Islet of Langerhans (tissue), 1 donor: ENCODE measurements around the gene IGSF3.
"Not testable (repeated sequence)": the region's sequence is repeated elsewhere in the genome, so short reads cannot be mapped to it uniquely, and the experiment has no call there.

Source experiments
- FAIRE-seq: peaks from one replicate; lab custom pipeline; 2011; peaks lifted over from hg19 to GRCh38; lab: Jason Lieb, UNC

The IGSF3 gene

DNA sequence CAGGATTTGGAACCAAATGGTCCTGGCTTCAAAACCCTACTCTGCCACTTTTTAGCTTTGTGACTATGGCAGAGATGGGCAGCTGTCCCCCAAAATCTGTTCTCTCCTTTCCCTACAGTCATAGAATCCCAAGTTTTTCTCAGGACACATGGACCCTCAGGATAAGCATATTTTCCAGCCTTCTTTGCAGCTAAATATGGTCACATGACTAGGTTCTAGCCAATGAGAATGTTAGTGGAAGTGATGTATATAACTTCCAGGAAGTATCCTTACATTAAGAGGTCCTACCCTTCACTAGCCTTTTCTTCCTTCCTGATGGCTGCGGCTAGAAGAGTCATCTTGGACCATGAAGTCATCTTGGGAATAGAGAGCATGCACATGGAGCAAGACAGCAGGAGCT lies 5.9 kb downstream of the IGSF3 start:
- no peak for FAIRE-seq

DNA sequence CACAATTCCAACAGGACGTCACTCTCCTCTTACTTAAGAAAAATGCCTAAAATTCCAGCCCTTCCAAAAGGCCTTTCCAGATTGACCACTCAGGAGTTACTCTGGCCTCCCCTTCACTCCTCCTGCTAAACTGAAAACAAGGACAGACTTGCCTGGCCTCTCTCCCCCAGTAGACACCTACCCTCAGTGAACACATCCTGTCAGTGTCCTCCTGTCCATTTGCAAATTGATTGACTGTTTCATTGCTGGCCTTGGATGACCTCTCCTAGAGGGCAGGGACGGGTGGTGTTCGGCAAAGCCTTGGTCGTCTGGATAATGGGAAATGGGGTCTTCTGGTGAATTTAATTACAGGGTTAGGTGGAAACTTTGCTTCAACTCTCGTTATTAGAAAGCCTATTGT lies 8.9 kb downstream of the IGSF3 start:
- not testable (repeated sequence) for FAIRE-seq

DNA sequence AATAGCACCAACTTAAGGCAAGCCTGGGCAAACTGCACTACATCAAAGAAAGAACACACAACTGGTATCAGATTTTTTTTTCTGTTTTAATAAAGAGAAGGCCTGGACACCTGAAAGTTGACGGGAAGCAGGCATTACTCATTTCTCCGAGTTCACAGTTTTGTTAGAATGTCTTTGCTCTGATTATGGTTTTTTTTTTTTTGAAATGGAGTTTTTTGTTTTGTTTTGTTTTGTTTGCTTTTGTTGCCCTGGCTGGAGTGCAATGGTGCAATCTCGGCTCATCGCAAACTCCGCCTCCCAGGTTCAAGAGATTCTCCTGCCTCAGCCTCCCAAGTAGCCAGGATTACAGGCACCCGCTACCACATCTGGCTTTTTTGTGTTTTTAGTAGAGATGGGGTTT lies 9.7 kb downstream of the IGSF3 start:
- FAIRE-seq = not testable (repeated sequence)

DNA sequence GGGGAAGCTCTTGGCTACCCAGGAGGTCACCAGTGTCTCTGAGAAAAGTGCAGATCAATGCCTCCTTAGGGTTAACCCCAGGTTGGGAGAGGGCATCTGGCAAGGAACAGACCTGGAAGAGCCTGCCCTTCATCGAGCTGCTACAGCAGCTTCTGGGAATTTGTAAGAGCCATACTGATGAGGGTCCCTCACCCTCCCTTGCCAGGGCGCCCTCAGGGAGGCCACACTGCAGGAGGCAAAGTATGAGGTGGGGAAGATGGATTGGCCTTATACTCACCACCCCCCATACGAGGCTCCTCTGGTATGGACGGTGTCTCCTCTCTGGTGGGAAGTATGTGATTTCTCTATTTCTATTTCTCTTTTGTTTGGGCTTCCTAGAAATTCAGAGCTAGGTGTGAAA lies 13.2 kb downstream of the IGSF3 start:
- no peak for FAIRE-seq

DNA sequence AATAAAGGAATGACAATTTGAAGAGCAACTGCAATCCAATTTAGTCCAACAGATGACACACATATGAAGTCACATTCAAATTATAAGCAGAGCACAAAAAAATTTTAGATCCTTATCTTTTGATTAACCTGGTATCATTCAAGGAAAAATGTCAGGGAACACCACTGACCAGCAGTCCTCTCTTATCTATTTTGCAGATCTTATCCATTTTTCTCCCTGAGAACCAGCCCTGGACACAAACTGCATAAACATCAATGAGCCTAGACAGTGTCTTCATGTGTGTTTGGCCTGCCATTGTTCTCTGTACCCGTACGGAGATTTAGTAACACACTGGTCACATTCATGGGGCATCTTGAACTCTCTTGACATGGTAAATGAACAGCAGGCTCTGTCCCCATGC lies 14.9 kb downstream of the IGSF3 start:
- FAIRE-seq = not testable (repeated sequence)

DNA sequence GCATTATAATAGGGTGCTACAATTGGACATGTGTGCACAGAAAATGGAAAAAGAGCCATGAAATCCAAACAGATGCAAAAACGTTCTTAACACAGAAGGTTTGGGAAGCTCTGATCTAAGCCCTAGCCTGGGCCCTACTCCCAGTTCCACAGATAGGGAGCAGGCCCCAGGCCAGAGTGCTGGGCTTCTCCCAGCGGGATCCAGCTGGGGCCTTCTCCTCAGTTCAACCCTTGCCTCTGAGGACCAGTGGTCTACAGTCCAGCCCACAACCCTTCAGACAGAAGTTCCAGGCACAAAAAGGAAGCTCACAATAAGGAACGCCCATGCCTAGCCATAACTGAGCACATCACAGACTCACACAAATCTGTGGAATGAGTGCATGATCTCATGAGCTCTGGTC lies 16.8 kb downstream of the IGSF3 start:
- FAIRE-seq = not testable (repeated sequence)

DNA sequence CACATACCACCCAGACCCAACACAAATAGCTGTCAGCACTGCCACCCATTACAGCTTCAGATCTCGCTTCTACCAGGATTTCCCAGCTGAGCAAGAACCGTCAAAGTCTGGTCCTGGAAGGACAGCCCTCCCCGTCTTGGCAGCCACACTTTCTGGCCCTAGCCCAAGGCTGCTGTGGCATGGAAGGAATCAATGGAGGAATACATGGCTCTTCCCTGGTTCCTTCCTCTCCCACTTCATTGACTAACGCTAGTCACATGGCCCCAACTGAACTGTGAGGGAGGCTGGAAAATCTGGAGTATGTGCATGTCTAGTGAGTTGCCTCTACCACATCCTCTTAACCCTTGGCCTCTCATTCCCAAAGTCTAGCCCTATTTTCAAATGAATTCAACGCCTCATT lies 18.5 kb downstream of the IGSF3 start:
- FAIRE-seq = not testable (repeated sequence)

DNA sequence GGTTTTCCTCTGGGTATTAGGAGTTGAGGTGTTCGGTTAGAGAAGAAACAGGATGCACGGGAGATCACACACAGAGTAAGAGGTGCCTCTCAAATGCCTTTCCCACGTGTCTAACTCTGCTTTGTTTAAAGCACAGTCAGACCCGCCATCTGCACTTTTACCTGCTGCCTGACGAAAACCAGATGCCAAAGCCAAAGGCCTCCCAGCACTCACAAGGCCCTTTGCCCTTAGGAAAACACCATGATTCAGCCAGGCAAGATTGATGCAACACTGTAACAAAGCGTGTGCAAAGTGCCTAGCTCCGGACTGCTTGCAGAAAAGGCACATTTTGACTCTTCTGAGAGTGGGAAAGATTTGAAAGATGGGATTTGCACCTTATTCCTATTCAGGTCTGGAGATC lies 19.2 kb downstream of the IGSF3 start:
- not testable (repeated sequence) for FAIRE-seq

DNA sequence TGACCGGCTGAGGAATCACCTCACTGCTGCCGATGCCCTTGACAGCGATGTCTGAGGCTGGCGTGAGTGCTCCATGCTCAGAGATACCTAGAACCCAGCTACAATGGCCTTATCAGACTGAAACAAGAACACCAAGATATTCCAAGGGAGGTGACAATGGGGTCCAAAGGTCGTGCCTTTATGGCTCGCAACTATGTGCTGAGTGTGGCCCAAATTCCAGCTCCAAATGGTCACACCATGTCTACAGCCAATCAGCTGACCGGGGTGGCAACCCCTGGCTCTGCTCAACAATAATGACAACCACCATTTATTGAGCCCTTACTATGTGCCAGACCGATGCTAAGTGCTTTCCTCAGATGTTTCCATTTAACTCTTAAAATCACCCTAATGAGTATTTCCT lies 20.3 kb downstream of the IGSF3 start:
- not testable (repeated sequence) for FAIRE-seq

DNA sequence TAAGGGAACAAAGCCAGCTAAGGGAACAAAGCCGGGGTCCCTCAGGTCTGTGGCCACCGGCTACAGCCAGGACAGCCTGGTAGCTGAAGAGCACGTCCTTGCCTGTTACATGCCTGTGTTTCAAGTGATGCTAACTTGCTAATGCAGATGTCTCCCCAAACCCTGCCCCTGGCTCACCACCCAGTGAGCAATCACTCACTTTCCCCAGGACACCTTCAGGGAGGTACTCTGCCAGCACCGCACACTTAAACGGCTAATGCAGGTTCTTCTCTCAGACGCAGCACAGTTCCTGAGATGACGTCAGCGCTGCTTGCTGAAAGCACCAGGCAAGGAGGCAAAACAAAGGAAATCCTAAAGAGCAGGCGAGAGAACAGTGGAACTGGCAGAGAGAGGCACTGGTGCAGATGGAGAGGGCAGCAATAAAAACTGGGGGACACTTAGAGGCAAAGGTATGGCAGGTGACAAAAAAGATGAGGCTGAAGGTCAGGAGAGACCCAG lies 20.8 kb downstream of the IGSF3 start:
- FAIRE-seq = not testable (repeated sequence)

DNA sequence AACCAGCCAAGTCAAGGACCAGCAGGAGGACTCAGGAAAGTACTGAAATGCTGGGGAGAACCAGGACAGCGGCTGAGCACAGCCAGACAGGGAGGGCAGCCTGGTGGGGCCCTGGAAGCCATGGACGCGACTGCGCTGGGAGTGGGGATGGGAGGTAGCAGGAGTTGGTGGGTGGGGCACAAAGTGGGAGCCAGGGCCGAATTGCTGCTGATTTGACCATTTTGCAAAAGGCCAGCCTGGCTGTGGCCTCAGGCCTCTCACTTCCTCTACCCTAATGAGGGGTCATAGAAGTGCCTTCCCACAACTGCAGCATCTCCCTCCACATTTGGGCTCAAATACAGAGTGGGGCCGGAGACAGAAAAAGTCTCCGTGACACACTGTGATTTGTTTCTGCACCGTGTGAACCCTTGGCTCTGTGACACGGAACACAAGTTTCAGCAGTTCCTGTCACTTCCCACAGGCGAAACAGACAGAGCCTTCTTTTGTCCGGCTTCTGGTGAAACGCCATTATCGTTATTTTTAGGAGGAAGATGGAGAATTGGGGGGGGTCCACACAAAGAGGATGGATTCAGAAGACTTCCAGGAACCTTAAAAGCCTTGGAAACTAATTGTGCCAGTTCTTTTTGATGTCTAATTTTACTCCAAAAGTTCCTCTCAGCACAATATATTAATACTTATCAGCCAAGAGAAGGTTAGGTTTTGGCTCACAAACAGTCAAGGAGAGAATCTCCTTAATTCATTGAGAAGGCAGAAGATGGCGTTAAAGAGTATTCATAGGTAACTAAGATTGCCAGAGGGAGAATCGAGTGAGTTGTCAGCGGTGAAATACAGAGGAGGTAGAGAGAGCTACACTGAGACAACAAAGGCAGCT lies 21.5 kb downstream of the IGSF3 start:
- not testable (repeated sequence) for FAIRE-seq

DNA sequence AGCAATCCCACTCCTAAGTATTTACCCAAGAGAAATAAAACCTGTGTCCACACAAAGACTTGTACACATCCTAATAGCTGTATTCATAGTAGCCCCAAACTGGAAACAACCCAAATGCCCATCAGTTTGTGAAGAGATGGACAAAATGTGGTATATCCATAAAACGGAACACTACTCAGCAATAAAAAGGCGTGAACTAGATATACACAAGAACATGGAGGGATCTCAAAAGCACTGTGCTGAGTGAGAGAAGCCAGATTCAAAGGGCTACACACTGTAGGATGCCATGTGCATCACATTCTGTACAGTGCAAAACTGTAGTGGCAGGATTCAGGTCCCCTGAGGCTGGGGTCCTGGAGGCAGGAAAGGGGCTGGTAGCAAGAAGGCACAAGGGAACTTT lies 22.5 kb downstream of the IGSF3 start:
- not testable (repeated sequence) for FAIRE-seq

DNA sequence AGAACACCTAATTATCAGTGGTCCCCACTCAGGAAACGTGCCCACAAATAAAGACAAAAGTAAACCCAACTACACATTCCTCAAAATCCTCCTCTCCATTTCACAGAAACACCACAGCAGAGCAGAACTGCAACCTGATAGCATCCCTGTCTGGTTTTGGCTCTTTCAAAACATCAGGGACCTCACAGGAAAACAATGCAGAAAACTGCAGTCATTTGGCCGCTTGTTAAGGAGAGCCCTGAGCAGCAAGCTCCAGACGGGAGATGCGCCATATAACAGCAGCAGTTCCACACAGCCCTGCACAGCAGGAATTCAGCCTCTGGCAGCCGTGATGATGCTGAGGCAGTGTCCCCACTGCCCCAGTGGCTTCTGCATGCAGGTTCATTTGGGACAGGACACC lies 23.4 kb downstream of the IGSF3 start:
- not testable (repeated sequence) for FAIRE-seq

DNA sequence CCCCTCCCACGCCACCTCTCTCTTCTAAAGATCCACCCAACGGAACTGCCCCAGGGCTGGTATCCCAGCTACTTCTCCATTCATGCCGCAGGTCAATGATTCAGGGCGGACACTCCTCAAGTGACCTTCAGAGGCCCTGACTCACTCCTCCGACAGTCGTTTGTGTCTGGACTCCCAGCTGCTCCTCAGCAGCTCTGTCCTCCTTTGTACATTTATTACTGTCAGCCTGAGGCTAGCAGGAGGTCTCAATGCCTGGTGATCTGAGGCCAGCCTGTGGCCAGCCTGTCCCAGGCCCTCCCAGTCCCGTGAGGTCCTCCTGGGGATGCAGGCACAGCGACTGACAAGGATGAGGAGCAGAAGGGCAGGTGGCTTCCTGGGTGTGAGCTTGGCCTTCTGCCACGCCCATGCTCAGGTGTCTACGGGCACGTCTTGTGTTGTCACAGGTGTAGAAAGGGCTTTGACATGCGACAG lies 24.2 kb downstream of the IGSF3 start:
- FAIRE-seq = not testable (repeated sequence)

DNA sequence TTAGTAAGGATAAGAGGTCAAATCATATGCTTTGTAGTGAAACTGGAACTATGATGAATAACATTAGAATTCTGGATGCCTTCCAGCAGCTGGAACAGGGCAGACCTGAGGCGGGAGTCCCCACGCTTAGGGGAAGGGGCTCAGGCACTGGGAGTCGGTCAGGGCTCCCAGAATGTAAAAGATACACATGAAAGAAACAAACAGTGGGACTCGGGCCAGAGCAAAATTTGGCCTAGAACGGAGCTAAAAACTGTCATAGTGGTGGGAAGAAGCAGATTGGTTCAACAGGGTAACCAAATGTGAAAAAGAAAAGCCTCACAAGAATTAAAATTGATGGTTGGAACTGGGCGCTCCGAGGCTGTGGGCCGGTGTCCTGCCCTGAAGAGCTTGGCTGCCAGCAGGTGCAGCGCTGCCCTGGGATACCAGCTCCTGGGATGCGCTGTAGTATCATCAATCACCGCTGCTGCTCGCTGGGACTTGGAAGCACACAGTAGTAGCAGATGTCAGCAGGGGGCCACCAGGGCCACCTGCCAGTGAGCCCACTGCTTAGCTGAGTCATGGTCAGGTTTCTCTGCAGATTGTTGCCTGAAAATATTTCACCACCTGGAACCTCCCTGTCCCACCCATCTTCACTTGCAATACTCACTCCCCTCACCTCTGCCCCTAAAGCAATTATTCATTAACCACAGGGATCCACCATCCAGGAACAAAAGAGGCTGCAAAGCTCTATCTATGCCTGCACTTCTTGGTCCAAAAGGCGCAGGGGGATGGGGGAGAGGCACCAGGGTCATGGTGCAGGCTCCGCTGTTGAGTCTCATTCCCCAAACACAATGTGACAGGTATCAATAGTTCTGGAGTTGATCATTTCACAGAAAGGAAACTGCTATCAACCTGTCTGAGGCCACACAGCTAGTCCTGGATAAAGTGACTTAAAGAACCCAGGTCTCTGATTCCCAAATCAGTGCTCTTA lies 24.9 kb downstream of the IGSF3 start:
- FAIRE-seq = not testable (repeated sequence)

DNA sequence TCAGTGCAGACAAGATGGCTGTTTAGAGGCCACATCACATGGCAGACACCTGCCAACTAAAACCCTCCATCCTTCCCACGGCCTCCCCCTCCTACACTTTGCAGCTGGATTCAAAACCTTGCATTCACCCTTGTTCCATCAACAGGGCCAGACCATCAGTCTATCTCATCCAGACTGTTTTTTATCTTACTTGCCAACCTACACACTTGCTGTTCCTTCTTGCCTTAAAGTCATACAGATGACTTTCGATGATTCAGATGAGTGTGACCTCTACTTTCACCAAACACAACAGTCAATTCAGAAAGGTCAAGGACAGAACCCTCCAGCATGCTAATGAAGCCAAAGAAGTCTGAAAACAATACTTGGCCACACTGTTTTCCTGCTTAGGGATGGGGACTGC lies 29.9 kb downstream of the IGSF3 start:
- FAIRE-seq = not testable (repeated sequence)

DNA sequence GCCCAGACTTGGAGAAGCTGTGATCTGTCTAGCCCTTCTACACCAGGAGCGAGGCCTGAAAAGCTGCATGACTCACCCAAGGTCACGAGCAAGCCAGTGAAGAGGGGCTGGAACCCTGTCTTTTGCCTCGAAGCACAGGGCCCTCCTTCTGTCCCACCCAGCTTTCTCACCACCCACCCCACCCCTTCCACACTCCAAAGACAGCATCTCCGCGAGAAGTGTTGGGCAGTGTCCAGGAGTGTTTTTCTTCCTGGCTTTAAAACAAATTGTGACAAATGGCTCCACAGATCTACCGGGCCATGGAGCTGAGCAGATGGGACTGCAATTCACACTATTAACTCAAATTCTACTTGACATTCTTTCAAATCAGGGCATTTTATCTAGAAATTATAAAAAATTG lies 30.9 kb downstream of the IGSF3 start:
- not testable (repeated sequence) for FAIRE-seq

DNA sequence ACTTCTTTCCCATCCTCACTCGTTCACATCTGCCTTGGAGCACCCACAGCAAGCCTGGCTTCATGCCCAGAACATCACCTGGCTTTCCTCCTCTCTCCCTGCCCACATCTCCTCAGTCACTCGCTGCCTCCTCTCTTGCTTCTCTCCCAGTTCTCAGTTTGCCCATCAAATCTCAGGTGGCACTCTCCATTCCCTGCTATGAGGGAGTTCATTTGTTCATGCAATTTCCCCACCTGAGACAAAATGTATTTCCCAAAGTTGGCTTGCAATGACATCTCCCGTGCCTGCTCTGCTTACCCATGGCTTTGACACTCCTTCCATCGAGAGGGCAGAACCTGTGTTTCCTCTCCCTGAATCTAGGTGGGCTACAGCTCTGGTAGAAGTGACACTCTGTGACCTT lies 33.1 kb downstream of the IGSF3 start:
- not testable (repeated sequence) for FAIRE-seq

DNA sequence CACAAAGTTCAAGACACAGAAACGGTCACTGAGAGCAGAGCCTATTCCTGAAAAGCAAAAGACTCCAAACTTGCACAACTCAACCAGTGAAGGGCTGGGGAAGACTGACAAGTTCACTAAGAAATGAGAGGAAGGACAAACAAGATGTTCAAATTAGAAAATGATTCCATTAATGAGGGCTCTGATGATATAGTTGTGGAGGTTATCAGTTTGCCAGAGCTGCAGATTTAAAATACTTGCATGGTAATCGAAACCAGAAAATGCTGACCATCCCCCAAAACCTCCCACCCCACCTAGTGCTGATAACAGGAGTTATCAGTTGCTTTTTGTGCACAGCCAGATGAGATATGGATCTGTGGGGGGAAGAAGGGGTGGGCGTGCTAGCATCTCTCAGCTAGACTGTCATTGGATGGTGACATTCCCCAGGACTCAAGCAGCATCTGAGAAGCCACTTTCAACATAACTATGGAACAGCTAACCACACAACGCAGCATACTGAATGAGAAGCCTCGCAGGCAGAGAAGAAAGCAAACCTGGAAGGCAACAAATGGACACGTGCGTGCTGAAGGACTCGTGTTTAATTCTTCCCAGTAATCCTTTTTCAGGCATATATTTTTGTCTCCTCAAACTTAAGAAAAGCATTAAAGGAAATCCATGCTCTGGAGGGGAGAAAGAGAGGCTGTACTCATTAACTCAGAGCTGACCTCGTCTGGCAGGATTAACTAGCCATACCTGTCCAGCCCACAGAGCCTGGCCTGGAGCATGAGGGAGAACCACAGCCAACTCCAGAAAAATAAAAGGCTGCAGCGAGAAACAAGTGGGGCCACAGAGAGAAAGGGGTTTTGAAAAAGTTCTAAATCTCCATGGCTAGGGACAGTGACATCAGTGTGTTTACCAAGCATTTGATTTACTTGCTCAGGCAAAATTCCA lies 35.3 kb downstream of the IGSF3 start:
- FAIRE-seq = not testable (repeated sequence)

DNA sequence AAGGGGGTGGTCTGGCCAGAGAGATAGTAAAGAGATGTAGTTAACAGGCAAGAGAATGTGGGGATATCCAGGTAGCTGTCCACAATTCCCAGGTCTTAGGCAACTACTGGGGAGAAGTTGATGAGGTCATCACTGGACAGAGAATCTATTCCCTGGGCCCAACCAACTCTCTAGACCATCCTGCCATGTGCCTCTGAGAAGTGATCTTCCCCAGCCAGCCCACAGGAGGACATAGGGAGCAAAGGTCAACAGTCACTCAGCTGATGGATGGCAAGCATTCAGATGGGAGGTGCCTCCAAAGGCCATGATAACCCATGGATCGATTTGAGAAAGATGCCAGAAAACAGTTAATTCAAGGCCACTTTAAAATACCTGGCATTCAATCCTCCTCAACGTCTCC lies 36.0 kb downstream of the IGSF3 start:
- not testable (repeated sequence) for FAIRE-seq

DNA sequence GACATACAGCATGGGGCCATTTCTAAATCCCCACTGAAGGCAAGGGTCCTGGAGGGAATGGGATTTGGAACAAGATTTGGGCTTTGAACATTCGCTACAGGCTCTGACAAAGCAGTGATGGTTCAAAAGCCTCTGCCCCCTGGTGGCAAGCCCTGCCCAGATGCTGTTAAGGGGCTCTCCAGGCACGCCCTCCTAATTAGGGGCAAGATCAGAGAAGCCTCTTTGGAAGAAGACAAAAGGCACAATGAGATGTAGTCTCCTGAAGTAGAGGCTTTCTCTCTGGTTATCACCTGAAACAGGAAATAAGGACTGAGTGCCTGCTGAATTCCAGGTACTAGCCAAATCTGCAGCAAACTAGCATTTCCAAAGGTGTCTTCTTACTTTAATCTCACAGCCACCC lies 37.5 kb downstream of the IGSF3 start:
- not testable (repeated sequence) for FAIRE-seq
